ENCODE data around the gene ATP8A1. TPM values are rescaled to one million over a fixed set of nuclear protein-coding genes. Genes with fewer than 3 reads are reported as not detected.

Gene ATP8A1
- total and polyA plus RNA-seq, 4 donors = 0.65 to 15.9 (median 5.9) TPM

DNA sequence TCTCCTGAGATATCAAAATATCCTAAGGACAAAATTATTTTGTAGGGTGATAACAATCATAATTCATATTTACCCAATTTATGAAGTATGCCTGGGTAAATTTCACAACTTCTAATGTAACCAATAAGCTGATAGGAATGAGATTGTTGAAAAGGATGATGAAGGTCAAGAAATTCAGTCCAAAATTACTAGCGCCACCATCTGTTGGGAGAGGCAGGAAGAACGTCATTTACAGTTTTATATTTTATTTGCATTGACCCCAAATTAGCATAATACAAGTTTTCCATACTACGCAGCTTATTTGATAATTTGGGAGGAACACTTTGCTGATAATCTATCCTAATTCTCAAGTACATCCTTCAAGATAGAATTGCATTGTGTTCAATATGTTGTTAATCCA, 78.7 kb downstream of the ATP8A1 start (continued):
- TF ChIP-seq, protein P1, sequence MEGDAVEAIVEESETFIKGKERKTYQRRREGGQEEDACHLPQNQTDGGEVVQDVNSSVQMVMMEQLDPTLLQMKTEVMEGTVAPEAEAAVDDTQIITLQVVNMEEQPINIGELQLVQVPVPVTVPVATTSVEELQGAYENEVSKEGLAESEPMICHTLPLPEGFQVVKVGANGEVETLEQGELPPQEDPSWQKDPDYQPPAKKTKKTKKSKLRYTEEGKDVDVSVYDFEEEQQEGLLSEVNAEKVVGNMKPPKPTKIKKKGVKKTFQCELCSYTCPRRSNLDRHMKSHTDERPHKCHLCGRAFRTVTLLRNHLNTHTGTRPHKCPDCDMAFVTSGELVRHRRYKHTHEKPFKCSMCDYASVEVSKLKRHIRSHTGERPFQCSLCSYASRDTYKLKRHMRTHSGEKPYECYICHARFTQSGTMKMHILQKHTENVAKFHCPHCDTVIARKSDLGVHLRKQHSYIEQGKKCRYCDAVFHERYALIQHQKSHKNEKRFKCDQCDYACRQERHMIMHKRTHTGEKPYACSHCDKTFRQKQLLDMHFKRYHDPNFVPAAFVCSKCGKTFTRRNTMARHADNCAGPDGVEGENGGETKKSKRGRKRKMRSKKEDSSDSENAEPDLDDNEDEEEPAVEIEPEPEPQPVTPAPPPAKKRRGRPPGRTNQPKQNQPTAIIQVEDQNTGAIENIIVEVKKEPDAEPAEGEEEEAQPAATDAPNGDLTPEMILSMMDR (IDR thresholded peaks at IDR 0.05; ENCODE audit: low read depth, low read length, missing input control) = no peak

DNA sequence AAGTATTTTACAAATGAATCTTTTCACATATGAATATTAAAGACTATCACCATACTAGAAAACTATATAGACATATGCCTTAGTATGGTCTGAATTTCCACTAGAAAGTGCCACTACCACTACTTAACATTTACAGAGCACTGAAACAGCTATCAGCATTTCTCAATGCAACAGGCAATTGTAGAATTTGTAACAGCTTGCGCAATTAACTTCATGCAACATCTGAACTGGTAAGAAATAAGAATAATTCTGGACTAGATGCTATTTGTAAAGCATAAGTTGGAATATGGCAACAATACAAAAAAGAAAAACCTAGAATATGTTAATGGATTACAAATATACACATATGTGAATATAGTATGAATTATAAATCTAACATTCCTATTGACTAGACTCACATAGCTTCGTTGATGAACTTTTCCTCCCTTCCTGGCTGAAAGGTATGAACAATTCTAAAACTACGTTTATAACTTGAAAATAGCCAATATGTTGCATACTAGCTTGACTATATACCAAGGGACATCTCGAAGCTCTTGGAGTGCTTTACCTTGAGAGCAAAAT, 82.0 kb downstream of the ATP8A1 start:
- H3K9me3 ChIP-seq (ENCODE audit: control insufficient read depth in 4 of 4, low read length in 3 of 4) = no peaks in the 10 kb centered on the region
- H3K36me3 ChIP-seq (ENCODE audit: control insufficient read depth in 4 of 4, insufficient read depth in 3 of 4, low read depth in 1 of 4, low read length in 3 of 4) = no peaks in the 10 kb centered on the region
- no peaks in the 10 kb centered on the region for H3K27me3 ChIP-seq (ENCODE audit: control insufficient read depth in 4 of 4, insufficient read depth in 4 of 4, low read length in 3 of 4)
- TF ChIP-seq NR2F2 (IDR thresholded peaks at IDR 0.05) (no peak), YY1 (IDR thresholded peaks at IDR 0.05) (no peak), RAD21 (IDR thresholded peaks at IDR 0.05) (no peak), RXRA (IDR thresholded peaks at IDR 0.05) (no peak), FOXA1 (IDR thresholded peaks at IDR 0.05) (no peak), GABPA (IDR thresholded peaks at IDR 0.05 in 1 of 2, conservative IDR thresholded peaks at IDR 0.05 in 1 of 2) (no peak), TAF1 (conservative IDR thresholded peaks at IDR 0.05) (no peak), SP1 (IDR thresholded peaks at IDR 0.05) (no peak), HNF4G (IDR thresholded peaks at IDR 0.05) (no peak), HNF4A (conservative IDR thresholded peaks at IDR 0.05) (no peak), JUND (IDR thresholded peaks at IDR 0.05) (no peak), FOXA2 (IDR thresholded peaks at IDR 0.05) (no peak), EGR1 (IDR thresholded peaks at IDR 0.05; ENCODE audit: low read depth in 2 of 2) (no peak)
- TF ChIP-seq, protein P2, sequence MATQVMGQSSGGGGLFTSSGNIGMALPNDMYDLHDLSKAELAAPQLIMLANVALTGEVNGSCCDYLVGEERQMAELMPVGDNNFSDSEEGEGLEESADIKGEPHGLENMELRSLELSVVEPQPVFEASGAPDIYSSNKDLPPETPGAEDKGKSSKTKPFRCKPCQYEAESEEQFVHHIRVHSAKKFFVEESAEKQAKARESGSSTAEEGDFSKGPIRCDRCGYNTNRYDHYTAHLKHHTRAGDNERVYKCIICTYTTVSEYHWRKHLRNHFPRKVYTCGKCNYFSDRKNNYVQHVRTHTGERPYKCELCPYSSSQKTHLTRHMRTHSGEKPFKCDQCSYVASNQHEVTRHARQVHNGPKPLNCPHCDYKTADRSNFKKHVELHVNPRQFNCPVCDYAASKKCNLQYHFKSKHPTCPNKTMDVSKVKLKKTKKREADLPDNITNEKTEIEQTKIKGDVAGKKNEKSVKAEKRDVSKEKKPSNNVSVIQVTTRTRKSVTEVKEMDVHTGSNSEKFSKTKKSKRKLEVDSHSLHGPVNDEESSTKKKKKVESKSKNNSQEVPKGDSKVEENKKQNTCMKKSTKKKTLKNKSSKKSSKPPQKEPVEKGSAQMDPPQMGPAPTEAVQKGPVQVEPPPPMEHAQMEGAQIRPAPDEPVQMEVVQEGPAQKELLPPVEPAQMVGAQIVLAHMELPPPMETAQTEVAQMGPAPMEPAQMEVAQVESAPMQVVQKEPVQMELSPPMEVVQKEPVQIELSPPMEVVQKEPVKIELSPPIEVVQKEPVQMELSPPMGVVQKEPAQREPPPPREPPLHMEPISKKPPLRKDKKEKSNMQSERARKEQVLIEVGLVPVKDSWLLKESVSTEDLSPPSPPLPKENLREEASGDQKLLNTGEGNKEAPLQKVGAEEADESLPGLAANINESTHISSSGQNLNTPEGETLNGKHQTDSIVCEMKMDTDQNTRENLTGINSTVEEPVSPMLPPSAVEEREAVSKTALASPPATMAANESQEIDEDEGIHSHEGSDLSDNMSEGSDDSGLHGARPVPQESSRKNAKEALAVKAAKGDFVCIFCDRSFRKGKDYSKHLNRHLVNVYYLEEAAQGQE (IDR thresholded peaks at IDR 0.05) = no peak
- TF ChIP-seq, protein P3, sequence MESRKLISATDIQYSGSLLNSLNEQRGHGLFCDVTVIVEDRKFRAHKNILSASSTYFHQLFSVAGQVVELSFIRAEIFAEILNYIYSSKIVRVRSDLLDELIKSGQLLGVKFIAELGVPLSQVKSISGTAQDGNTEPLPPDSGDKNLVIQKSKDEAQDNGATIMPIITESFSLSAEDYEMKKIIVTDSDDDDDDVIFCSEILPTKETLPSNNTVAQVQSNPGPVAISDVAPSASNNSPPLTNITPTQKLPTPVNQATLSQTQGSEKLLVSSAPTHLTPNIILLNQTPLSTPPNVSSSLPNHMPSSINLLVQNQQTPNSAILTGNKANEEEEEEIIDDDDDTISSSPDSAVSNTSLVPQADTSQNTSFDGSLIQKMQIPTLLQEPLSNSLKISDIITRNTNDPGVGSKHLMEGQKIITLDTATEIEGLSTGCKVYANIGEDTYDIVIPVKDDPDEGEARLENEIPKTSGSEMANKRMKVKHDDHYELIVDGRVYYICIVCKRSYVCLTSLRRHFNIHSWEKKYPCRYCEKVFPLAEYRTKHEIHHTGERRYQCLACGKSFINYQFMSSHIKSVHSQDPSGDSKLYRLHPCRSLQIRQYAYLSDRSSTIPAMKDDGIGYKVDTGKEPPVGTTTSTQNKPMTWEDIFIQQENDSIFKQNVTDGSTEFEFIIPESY (IDR thresholded peaks at IDR 0.05) = no peak
- TF ChIP-seq, protein P1 (IDR thresholded peaks at IDR 0.05; ENCODE audit: low read depth, low read length, missing input control) = no peak
- TF ChIP-seq, protein P4, sequence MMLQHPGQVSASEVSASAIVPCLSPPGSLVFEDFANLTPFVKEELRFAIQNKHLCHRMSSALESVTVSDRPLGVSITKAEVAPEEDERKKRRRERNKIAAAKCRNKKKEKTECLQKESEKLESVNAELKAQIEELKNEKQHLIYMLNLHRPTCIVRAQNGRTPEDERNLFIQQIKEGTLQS (IDR thresholded peaks at IDR 0.05) = no peak
- TF ChIP-seq, protein P5, sequence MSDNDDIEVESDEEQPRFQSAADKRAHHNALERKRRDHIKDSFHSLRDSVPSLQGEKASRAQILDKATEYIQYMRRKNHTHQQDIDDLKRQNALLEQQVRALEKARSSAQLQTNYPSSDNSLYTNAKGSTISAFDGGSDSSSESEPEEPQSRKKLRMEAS (IDR thresholded peaks at IDR 0.05) = no peak
- 95% methylated on average over 4 of the region's 4 CpGs for WGBS
- no peak overlapping the region for H3K4me3 ChIP-seq (ENCODE audit: low read depth in 1 of 3, low read length in 3 of 3)
- H3K4me1 ChIP-seq (ENCODE audit: control insufficient read depth in 4 of 4, insufficient read depth in 4 of 4, low read length in 3 of 4) = no peaks in the 10 kb centered on the region
- H3K9ac ChIP-seq (ENCODE audit: low read depth in 1 of 2, low read length in 2 of 2) = no peak overlapping the region
- DNase-seq (ENCODE audit: low spot score) = no peak
- H3K27ac ChIP-seq (ENCODE audit: low read depth in 1 of 2, low read length in 2 of 2) = no peak overlapping the region
